Measurements from ENCODE around the gene TAPT1. TPM values are rescaled to one million over a fixed set of nuclear protein-coding genes. Genes with fewer than 3 reads are reported as not detected.

Gene TAPT1
- total and polyA plus RNA-seq, 9 donors = 21.2 to 35.2 (median 29.5) TPM

DNA sequence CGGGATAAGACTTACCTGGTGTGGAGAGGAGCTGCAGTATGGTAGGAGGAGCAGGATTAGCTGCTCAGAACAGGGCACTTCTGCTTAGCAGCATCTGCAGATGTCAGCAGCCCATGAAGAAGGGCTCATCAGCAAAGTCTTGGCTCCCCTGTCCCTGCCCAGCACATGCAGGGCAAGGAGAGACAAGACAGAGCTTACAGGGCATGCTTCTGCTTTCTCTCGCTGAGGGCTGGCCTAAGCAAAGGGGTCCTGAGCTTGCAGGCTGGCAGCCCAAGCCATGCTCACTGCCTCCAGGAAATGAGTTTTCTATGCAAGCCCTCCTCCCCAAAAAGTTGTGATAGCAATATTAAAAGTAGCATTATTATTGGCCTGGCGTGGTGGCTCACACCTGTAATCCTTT, 39.5 kb upstream of the TAPT1 start:
- WGBS (ENCODE audit: insufficient coverage) = 84% methylated on average over 2 of the region's 3 CpGs
- no peak overlapping the region for H3K4me3 ChIP-seq (ENCODE audit: low read length)
- H3K27me3 ChIP-seq (ENCODE audit: control insufficient read depth, insufficient read depth, low read length) = no peaks in the 10 kb centered on the region
- no peaks in the 10 kb centered on the region for H3K9me3 ChIP-seq (replicated peaks; ENCODE audit: control insufficient read depth, low read depth, low read length)
- DNase-seq = no peak
- H3K4me1 ChIP-seq (ENCODE audit: control insufficient read depth, insufficient read depth, low read length) = peaks cover 8% of the 10 kb centered on the region
- H3K27ac ChIP-seq (ENCODE audit: low read length) = no peak overlapping the region
- peaks cover 2% of the 10 kb centered on the region for H3K36me3 ChIP-seq (ENCODE audit: control insufficient read depth, insufficient read depth, low read length)

DNA sequence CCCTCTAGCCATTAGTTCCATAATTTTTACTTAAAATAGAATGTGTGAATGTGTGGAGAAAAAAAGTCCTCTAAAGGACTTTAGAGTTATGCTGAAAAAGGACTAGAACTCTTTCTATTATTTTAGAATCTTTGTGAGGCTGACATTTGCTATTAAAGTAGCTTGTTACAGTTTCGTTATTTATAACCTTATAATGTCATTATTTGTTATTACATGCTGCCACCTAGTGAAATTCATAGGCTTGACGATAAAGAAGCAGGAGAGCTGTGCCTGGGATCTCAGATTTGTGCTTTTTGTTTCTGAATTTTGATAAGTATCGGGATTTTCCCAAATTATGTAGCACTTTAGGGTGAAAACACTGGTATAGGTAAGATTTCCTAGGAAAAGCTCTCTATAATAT, 38.5 kb upstream of the TAPT1 start:
- H3K27ac ChIP-seq (ENCODE audit: low read length) = no peak overlapping the region
- peaks cover 6% of the 10 kb centered on the region for H3K4me1 ChIP-seq (ENCODE audit: control insufficient read depth, insufficient read depth, low read length)
- H3K4me3 ChIP-seq (ENCODE audit: low read length) = no peak overlapping the region
- no peaks in the 10 kb centered on the region for H3K9me3 ChIP-seq (replicated peaks; ENCODE audit: control insufficient read depth, low read depth, low read length)
- peaks cover 2% of the 10 kb centered on the region for H3K36me3 ChIP-seq (ENCODE audit: control insufficient read depth, insufficient read depth, low read length)
- H3K27me3 ChIP-seq (ENCODE audit: control insufficient read depth, insufficient read depth, low read length) = no peaks in the 10 kb centered on the region
- DNase-seq = peak; percentile 70
- no CpG with 5 or more reads among the region's 3 CpGs for WGBS (ENCODE audit: insufficient coverage)

DNA sequence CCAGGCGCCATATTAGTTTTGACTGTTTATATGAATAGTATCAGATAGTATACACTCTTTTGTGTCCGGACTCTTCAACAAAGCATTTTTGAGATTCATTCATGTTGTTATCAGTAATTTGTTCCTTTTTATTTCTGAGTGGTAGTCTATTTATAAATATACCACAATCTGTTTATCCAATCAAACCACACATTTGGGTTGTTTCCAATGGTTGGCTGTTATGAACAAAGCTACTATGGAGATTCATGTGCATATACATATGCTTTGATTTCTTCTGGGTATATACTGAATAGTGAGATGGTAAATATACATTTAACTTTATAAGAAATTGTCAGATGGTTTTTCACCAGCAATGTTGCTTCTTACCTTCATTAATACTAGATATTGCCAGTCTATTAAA, 36.8 kb upstream of the TAPT1 start:
- no peak for DNase-seq
- no peak overlapping the region for H3K27ac ChIP-seq (ENCODE audit: low read length)
- WGBS (ENCODE audit: insufficient coverage) = no CpG with 5 or more reads among the region's 2 CpGs
- H3K27me3 ChIP-seq (ENCODE audit: control insufficient read depth, insufficient read depth, low read length) = no peaks in the 10 kb centered on the region
- peaks cover 2% of the 10 kb centered on the region for H3K36me3 ChIP-seq (ENCODE audit: control insufficient read depth, insufficient read depth, low read length)
- H3K9me3 ChIP-seq (replicated peaks; ENCODE audit: control insufficient read depth, low read depth, low read length) = no peaks in the 10 kb centered on the region
- H3K4me1 ChIP-seq (ENCODE audit: control insufficient read depth, insufficient read depth, low read length) = no peaks in the 10 kb centered on the region
- H3K4me3 ChIP-seq (ENCODE audit: low read length) = no peak overlapping the region

DNA sequence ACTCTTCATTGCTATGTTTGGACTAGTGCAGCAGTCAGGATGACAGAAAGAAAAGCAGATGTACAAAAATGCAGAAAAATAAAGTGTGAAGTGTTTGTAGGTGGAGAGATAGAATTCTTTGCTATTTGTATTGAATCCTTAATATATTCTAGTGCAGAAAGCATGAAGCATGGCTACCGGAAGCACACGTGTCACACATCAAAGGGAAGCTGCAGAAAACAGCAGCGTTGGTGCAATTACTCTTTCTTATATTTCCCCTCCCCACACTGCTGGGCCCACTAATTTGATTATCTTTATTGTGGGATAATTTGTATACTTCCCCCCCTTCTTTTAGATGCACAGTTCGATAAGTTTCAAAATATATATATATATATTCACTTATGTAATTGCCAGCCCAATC, 35.9 kb upstream of the TAPT1 start:
- no CpG with 5 or more reads among the region's 4 CpGs for WGBS (ENCODE audit: insufficient coverage)

DNA sequence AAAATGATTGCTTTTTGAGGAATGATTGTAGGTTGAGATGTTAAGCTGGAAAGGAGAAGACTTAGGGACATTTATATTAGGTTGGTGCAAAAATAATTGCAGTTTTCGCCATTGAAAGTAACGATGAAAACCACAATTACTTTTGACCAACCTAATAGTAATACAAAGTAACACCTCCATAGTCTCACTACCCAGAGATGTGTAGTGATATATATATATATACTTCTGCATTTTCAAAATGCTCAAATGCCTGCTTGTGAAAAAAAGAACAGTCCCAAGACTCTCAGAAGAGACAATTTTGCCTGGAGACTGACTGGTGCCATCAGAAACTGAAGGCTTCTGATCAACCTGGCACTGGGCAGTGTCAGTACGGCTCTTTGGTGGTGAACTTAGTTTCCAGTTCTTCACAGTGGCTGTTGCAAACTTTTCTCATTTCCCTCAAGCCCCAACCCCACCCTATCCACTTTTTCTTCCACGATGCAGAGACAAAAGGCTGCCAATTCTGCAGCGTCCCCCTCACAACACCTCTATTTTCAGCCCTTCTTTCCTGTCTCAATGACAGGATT, 35.1 kb upstream of the TAPT1 start:
- H3K36me3 ChIP-seq (ENCODE audit: control insufficient read depth, insufficient read depth, low read length) = peaks cover 5% of the 10 kb centered on the region
- H3K4me1 ChIP-seq (ENCODE audit: control insufficient read depth, insufficient read depth, low read length) = no peaks in the 10 kb centered on the region
- H3K27ac ChIP-seq (ENCODE audit: low read length) = no peak overlapping the region
- DNase-seq = no peak
- H3K27me3 ChIP-seq (ENCODE audit: control insufficient read depth, insufficient read depth, low read length) = no peaks in the 10 kb centered on the region
- no peaks in the 10 kb centered on the region for H3K9me3 ChIP-seq (replicated peaks; ENCODE audit: control insufficient read depth, low read depth, low read length)
- WGBS (ENCODE audit: insufficient coverage) = 63% methylated on average over 3 of the region's 5 CpGs
- no peak overlapping the region for H3K4me3 ChIP-seq (ENCODE audit: low read length)

More for the DNA sequence above, 35.9 kb upstream of the TAPT1 start:
- H3K4me1 ChIP-seq (ENCODE audit: control insufficient read depth, insufficient read depth, low read length) = no peaks in the 10 kb centered on the region
- no peaks in the 10 kb centered on the region for H3K9me3 ChIP-seq (replicated peaks; ENCODE audit: control insufficient read depth, low read depth, low read length)
- H3K27ac ChIP-seq (ENCODE audit: low read length) = no peak overlapping the region
- no peak for DNase-seq
- peaks cover 2% of the 10 kb centered on the region for H3K36me3 ChIP-seq (ENCODE audit: control insufficient read depth, insufficient read depth, low read length)
- H3K4me3 ChIP-seq (ENCODE audit: low read length) = no peak overlapping the region
- no peaks in the 10 kb centered on the region for H3K27me3 ChIP-seq (ENCODE audit: control insufficient read depth, insufficient read depth, low read length)

DNA sequence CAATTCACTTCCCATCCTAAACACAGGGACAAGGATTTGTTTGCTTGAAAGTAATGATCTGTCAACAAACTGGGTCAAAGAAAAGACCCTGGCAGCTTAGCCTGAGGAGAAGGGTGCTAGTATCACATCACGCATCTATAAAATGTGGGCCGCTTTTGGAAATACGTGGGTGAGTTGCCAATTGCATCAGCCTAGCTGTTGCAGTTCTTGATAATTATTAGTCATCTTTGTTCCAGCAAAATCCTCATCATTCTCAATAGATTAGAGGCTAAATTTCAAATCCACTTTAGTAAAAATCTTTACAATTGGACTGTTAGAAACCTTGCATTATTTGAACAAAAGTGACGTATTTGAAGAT, 33.6 kb upstream of the TAPT1 start:
- Histone ChIP-seq H3K4me1 (ENCODE audit: control insufficient read depth, insufficient read depth, low read length) (no peaks in the 10 kb centered on the region), H3K4me3 (ENCODE audit: low read length) (no peak overlapping the region), H3K9me3 (replicated peaks; ENCODE audit: control insufficient read depth, low read depth, low read length) (no peaks in the 10 kb centered on the region), H3K27ac (ENCODE audit: low read length) (no peak overlapping the region), H3K27me3 (ENCODE audit: control insufficient read depth, insufficient read depth, low read length) (no peaks in the 10 kb centered on the region), H3K36me3 (ENCODE audit: control insufficient read depth, insufficient read depth, low read length) (peaks cover 7% of the 10 kb centered on the region)
- no peak for DNase-seq
- no CpG with 5 or more reads among the region's 4 CpGs for WGBS (ENCODE audit: insufficient coverage)

DNA sequence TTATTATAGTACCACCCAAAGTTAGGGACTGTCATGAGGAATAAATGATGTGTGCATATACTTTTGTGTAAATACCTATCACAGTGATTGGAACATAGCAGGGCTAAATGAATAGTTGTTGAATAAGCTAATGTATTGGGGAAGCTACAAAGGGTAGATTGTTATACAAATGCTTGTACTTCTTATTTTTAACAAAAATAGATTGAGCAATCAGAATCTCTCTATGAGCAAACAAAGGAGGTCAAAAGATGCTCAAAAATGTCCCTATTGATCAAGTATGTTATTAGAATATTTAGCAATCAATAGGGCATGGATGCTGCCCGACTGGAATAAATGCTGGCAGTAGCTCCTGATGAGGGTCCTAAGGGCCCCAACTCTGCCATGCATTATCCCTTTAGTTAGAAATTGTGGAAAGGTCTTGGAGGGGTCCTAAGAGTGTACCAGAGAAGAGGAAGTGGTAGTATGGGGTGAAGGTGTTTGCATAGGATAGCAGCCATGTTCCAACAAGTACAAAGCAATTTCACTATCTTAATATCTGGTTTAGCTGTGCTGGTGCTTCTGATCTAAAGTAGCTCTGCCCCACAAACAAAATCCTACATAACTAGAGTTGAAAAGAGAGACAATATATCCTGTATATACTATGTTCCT, 33.1 kb upstream of the TAPT1 start:
- no peaks in the 10 kb centered on the region for H3K9me3 ChIP-seq (replicated peaks; ENCODE audit: control insufficient read depth, low read depth, low read length)
- no peak overlapping the region for H3K27ac ChIP-seq (ENCODE audit: low read length)
- H3K27me3 ChIP-seq (ENCODE audit: control insufficient read depth, insufficient read depth, low read length) = no peaks in the 10 kb centered on the region
- DNase-seq = no peak
- peaks cover 7% of the 10 kb centered on the region for H3K36me3 ChIP-seq (ENCODE audit: control insufficient read depth, insufficient read depth, low read length)
- no peaks in the 10 kb centered on the region for H3K4me1 ChIP-seq (ENCODE audit: control insufficient read depth, insufficient read depth, low read length)
- WGBS (ENCODE audit: insufficient coverage) = no CpG with 5 or more reads among the region's 1 CpG
- H3K4me3 ChIP-seq (ENCODE audit: low read length) = no peak overlapping the region

DNA sequence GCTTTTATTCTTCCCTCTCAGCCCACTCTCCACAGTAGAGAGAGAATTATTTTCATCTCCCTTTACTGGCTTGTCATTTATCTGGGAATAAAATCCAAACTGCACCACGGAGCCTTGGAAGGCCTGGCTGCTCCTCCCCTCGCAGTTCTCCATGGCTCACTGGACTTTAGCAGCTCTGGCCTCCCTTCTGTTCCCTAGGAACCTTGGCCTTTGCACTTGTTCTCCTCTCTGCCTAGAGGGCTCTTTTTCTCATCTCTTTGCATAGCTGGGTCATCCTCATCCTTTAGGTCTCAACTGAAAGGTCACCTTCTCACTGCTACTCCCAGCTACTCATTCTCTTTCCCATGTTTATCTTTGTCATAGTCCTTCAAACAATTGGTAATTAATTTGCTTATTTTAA, 31.3 kb upstream of the TAPT1 start:
- Histone ChIP-seq H3K9me3 (replicated peaks; ENCODE audit: control insufficient read depth, low read depth, low read length) (no peaks in the 10 kb centered on the region), H3K4me1 (ENCODE audit: control insufficient read depth, insufficient read depth, low read length) (no peaks in the 10 kb centered on the region), H3K27ac (ENCODE audit: low read length) (no peak overlapping the region), H3K27me3 (ENCODE audit: control insufficient read depth, insufficient read depth, low read length) (no peaks in the 10 kb centered on the region), H3K36me3 (ENCODE audit: control insufficient read depth, insufficient read depth, low read length) (peaks cover 7% of the 10 kb centered on the region), H3K4me3 (ENCODE audit: low read length) (no peak overlapping the region)
- WGBS (ENCODE audit: insufficient coverage) = 96% methylated on average over 2 of the region's 2 CpGs
- no peak for DNase-seq

DNA sequence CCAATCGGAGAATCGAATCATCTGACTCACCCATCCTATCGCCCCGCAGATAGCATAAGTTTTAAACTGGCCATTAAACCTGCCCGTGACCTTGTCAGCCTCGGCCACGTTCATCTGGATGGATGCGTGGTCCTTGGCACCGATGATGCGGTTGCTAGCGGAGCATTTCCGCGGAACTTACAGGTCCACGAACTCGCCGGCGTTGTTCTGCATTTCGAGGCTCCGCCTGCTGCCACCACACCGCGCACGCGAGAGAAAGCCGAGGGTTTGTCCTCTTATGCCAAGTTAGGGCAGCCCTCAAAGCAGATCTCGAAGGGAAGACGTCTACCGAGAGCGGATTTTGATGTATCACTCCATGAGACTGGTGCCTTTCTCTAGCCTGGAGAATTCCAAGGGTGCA, 30.1 kb upstream of the TAPT1 start:
- Histone ChIP-seq H3K27ac (ENCODE audit: low read length) (no peak overlapping the region), H3K4me1 (ENCODE audit: control insufficient read depth, insufficient read depth, low read length) (no peaks in the 10 kb centered on the region), H3K36me3 (ENCODE audit: control insufficient read depth, insufficient read depth, low read length) (peaks cover 9% of the 10 kb centered on the region), H3K27me3 (ENCODE audit: control insufficient read depth, insufficient read depth, low read length) (no peaks in the 10 kb centered on the region), H3K9me3 (replicated peaks; ENCODE audit: control insufficient read depth, low read depth, low read length) (no peaks in the 10 kb centered on the region), H3K4me3 (ENCODE audit: low read length) (no peak overlapping the region)
- DNase-seq = no peak
- 96% methylated on average over 28 of the region's 28 CpGs for WGBS (ENCODE audit: insufficient coverage)

DNA sequence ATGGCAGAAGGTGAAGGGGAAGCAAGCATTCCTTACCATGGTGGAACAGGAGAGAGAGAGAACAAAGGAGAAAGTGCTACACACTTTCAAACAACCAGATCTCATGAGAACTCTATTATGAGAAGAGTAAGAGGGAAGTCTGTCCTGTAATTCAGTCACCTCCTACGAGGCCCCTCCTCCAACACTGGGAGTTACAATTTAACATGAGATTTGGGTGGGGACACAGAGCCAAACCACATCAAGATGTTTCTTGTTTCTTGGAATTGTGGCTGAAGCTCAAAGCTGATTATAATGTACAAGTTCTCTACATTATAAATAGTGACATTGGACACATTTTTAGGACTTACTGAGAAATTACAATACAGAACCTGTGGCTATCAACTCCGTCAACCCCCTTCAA, 29.5 kb upstream of the TAPT1 start:
- Histone ChIP-seq H3K27me3 (ENCODE audit: control insufficient read depth, insufficient read depth, low read length) (no peaks in the 10 kb centered on the region), H3K4me1 (ENCODE audit: control insufficient read depth, insufficient read depth, low read length) (no peaks in the 10 kb centered on the region), H3K4me3 (ENCODE audit: low read length) (no peak overlapping the region), H3K9me3 (replicated peaks; ENCODE audit: control insufficient read depth, low read depth, low read length) (no peaks in the 10 kb centered on the region), H3K27ac (ENCODE audit: low read length) (no peak overlapping the region), H3K36me3 (ENCODE audit: control insufficient read depth, insufficient read depth, low read length) (peaks cover 7% of the 10 kb centered on the region)
- WGBS (ENCODE audit: insufficient coverage) = no CpG with 5 or more reads among the region's 2 CpGs
- no peak for DNase-seq

Data from muscle of leg (tissue), 11 donors.